ENCODE results near the gene RNF2.

RNF2 gene

GRCh38 chr1:185045814-185046492 is 595 bp downstream of the RNF2 start:
- FAIRE-seq: peak; percentile 81
- TF ChIP-seq POLR2AphosphoS5 (IDR thresholded peaks at IDR 0.05; ENCODE audit: low read depth, low read length) (no peak), SPI1 (IDR thresholded peaks at IDR 0.05; ENCODE audit: low read depth, low read length) (no peak), POU2F2 (IDR thresholded peaks at IDR 0.05; ENCODE audit: low read depth, low read length) (no peak), PAX5 (IDR thresholded peaks at IDR 0.05; ENCODE audit: insufficient read depth, low read length, severe bottlenecking) (no peak), TAF1 (IDR thresholded peaks at IDR 0.05; ENCODE audit: low read depth, low read length) (no peak), POLR2A (IDR thresholded peaks at IDR 0.05; ENCODE audit: low read depth, low read length) (no peak)
- DNase-seq (ENCODE audit: insufficient read length, low spot score): no peak

GRCh38 chr1:185046668-185047067 is 1.3 kb downstream of the RNF2 start:
- no peak for TF ChIP-seq TAF1 (IDR thresholded peaks at IDR 0.05; ENCODE audit: low read depth, low read length)
- TF ChIP-seq SPI1 (IDR thresholded peaks at IDR 0.05; ENCODE audit: low read depth, low read length): no peak
- no peak for TF ChIP-seq POLR2AphosphoS5 (IDR thresholded peaks at IDR 0.05; ENCODE audit: low read depth, low read length)
- no peak for TF ChIP-seq POU2F2 (IDR thresholded peaks at IDR 0.05; ENCODE audit: low read depth, low read length)
- no peak for TF ChIP-seq POLR2A (IDR thresholded peaks at IDR 0.05; ENCODE audit: low read depth, low read length)
- no peak for TF ChIP-seq PAX5 (IDR thresholded peaks at IDR 0.05; ENCODE audit: insufficient read depth, low read length, severe bottlenecking)
- no peak for DNase-seq (ENCODE audit: insufficient read length, low spot score)
- FAIRE-seq: no peak

GRCh38 chr1:185049670-185050069 is 4.3 kb downstream of the RNF2 start:
- DNase-seq (ENCODE audit: insufficient read length, low spot score) (no peak), FAIRE-seq (no peak)

GRCh38 chr1:185050823-185051451 is 5.6 kb downstream of the RNF2 start:
- FAIRE-seq (no peak), DNase-seq (ENCODE audit: insufficient read length, low spot score) (no peak)
- TF ChIP-seq POLR2AphosphoS5 (IDR thresholded peaks at IDR 0.05; ENCODE audit: low read depth, low read length) (no peak), PAX5 (IDR thresholded peaks at IDR 0.05; ENCODE audit: insufficient read depth, low read length, severe bottlenecking) (no peak), POU2F2 (IDR thresholded peaks at IDR 0.05; ENCODE audit: low read depth, low read length) (no peak), POLR2A (IDR thresholded peaks at IDR 0.05; ENCODE audit: low read depth, low read length) (no peak), TAF1 (IDR thresholded peaks at IDR 0.05; ENCODE audit: low read depth, low read length) (no peak), SPI1 (IDR thresholded peaks at IDR 0.05; ENCODE audit: low read depth, low read length) (no peak)

More at GRCh38 chr1:185049670-185050069, 4.3 kb downstream of the RNF2 start:
- TF ChIP-seq POLR2AphosphoS5 (IDR thresholded peaks at IDR 0.05; ENCODE audit: low read depth, low read length): no peak
- no peak for TF ChIP-seq SPI1 (IDR thresholded peaks at IDR 0.05; ENCODE audit: low read depth, low read length)
- TF ChIP-seq PAX5 (IDR thresholded peaks at IDR 0.05; ENCODE audit: insufficient read depth, low read length, severe bottlenecking): no peak
- TF ChIP-seq POU2F2 (IDR thresholded peaks at IDR 0.05; ENCODE audit: low read depth, low read length): no peak
- TF ChIP-seq TAF1 (IDR thresholded peaks at IDR 0.05; ENCODE audit: low read depth, low read length): no peak
- no peak for TF ChIP-seq POLR2A (IDR thresholded peaks at IDR 0.05; ENCODE audit: low read depth, low read length)

- FAIRE-seq: no peak
- TF ChIP-seq PAX5 (IDR thresholded peaks at IDR 0.05; ENCODE audit: insufficient read depth, low read length, severe bottlenecking): no peak
- TF ChIP-seq TAF1 (IDR thresholded peaks at IDR 0.05; ENCODE audit: low read depth, low read length): no peak
- TF ChIP-seq SPI1 (IDR thresholded peaks at IDR 0.05; ENCODE audit: low read depth, low read length): no peak
- no peak for TF ChIP-seq POLR2A (IDR thresholded peaks at IDR 0.05; ENCODE audit: low read depth, low read length)
- TF ChIP-seq POU2F2 (IDR thresholded peaks at IDR 0.05; ENCODE audit: low read depth, low read length): no peak
- no peak for TF ChIP-seq POLR2AphosphoS5 (IDR thresholded peaks at IDR 0.05; ENCODE audit: low read depth, low read length)
- DNase-seq (ENCODE audit: insufficient read length, low spot score): no peak
These were observed 7.8 kb downstream of the RNF2 start for GRCh38 chr1:185053204-185053603.

GRCh38 chr1:185054365-185055060 is 9.2 kb downstream of the RNF2 start:
- DNase-seq (ENCODE audit: insufficient read length, low spot score): no peak
- TF ChIP-seq PAX5 (IDR thresholded peaks at IDR 0.05; ENCODE audit: insufficient read depth, low read length, severe bottlenecking): no peak
- no peak for TF ChIP-seq POU2F2 (IDR thresholded peaks at IDR 0.05; ENCODE audit: low read depth, low read length)
- TF ChIP-seq POLR2AphosphoS5 (IDR thresholded peaks at IDR 0.05; ENCODE audit: low read depth, low read length): no peak
- TF ChIP-seq SPI1 (IDR thresholded peaks at IDR 0.05; ENCODE audit: low read depth, low read length): no peak
- no peak for TF ChIP-seq POLR2A (IDR thresholded peaks at IDR 0.05; ENCODE audit: low read depth, low read length)
- no peak for TF ChIP-seq TAF1 (IDR thresholded peaks at IDR 0.05; ENCODE audit: low read depth, low read length)

GRCh38 chr1:185058110-185058509 is 12.8 kb downstream of the RNF2 start:
- DNase-seq (ENCODE audit: insufficient read length, low spot score): no peak
- TF ChIP-seq TAF1 (IDR thresholded peaks at IDR 0.05; ENCODE audit: low read depth, low read length): no peak
- no peak for TF ChIP-seq POU2F2 (IDR thresholded peaks at IDR 0.05; ENCODE audit: low read depth, low read length)
- no peak for TF ChIP-seq POLR2A (IDR thresholded peaks at IDR 0.05; ENCODE audit: low read depth, low read length)
- no peak for TF ChIP-seq SPI1 (IDR thresholded peaks at IDR 0.05; ENCODE audit: low read depth, low read length)
- TF ChIP-seq POLR2AphosphoS5 (IDR thresholded peaks at IDR 0.05; ENCODE audit: low read depth, low read length): no peak
- TF ChIP-seq PAX5 (IDR thresholded peaks at IDR 0.05; ENCODE audit: insufficient read depth, low read length, severe bottlenecking): no peak
- FAIRE-seq: no peak

More at GRCh38 chr1:185054365-185055060, 9.2 kb downstream of the RNF2 start:
- FAIRE-seq: no peak

- TF ChIP-seq POLR2A (IDR thresholded peaks at IDR 0.05; ENCODE audit: low read depth, low read length) (no peak), POU2F2 (IDR thresholded peaks at IDR 0.05; ENCODE audit: low read depth, low read length) (no peak), POLR2AphosphoS5 (IDR thresholded peaks at IDR 0.05; ENCODE audit: low read depth, low read length) (no peak), SPI1 (IDR thresholded peaks at IDR 0.05; ENCODE audit: low read depth, low read length) (no peak), TAF1 (IDR thresholded peaks at IDR 0.05; ENCODE audit: low read depth, low read length) (no peak)
- DNase-seq (ENCODE audit: insufficient read length, low spot score) (no peak), FAIRE-seq (no peak)
These were observed 13.5 kb downstream of the RNF2 start for GRCh38 chr1:185058876-185059275.
